HG03378 (cell line): ENCODE results near the gene PLSCR1.
"Not testable (repeated sequence)": the region's sequence is repeated elsewhere in the genome, so short reads cannot be mapped to it uniquely, and the experiment has no call there.

ENCODE experiments used
- ATAC-seq: cut with Tn5 transposase; IDR thresholded peaks from one replicate; pipeline ENCODE4 v1.9.1; 2021; ENCODE audit warnings: mild to moderate bottlenecking, moderate library complexity; ENCODE audit not compliant: unreplicated experiment

Gene PLSCR1

GRCh38 chr3:146519810-146520209, 24.6 kb downstream of the PLSCR1 start:
- ATAC-seq = no peak

- no peak for ATAC-seq
Observed at GRCh38 chr3:146517684-146518435, 26.5 kb downstream of the PLSCR1 start.

GRCh38 chr3:146513386-146514051, 30.9 kb downstream of the PLSCR1 start:
- ATAC-seq = no peak

GRCh38 chr3:146511402-146512134, 32.8 kb downstream of the PLSCR1 start:
- no peak for ATAC-seq

- ATAC-seq = no peak
Observed at GRCh38 chr3:146507331-146508120, 36.9 kb downstream of the PLSCR1 start.

- no peak for ATAC-seq
Observed at GRCh38 chr3:146505516-146505915, 38.9 kb downstream of the PLSCR1 start.

GRCh38 chr3:146504498-146505197, 39.8 kb downstream of the PLSCR1 start:
- ATAC-seq = no peak

GRCh38 chr3:146503461-146504202, 40.8 kb downstream of the PLSCR1 start:
- ATAC-seq = peak; percentile 98

- ATAC-seq = no peak
Observed at GRCh38 chr3:146502887-146503460, 41.4 kb downstream of the PLSCR1 start.

- ATAC-seq = peak; percentile 35
Observed at GRCh38 chr3:146501752-146502151, 42.7 kb downstream of the PLSCR1 start.

- ATAC-seq = no peak
Observed at GRCh38 chr3:146499701-146500100, 44.7 kb downstream of the PLSCR1 start.

GRCh38 chr3:146498002-146498736, 46.2 kb downstream of the PLSCR1 start:
- no peak for ATAC-seq

GRCh38 chr3:146497145-146497843, 47.1 kb downstream of the PLSCR1 start:
- ATAC-seq = not testable (repeated sequence)

GRCh38 chr3:146496726-146497125, 47.7 kb downstream of the PLSCR1 start:
- no peak for ATAC-seq

GRCh38 chr3:146496251-146496650, 48.2 kb downstream of the PLSCR1 start:
- ATAC-seq = no peak

GRCh38 chr3:146493761-146494160, 50.6 kb downstream of the PLSCR1 start:
- no peak for ATAC-seq

- no peak for ATAC-seq
Observed at GRCh38 chr3:146493221-146493620, 51.2 kb downstream of the PLSCR1 start.

- ATAC-seq = no peak
Observed at GRCh38 chr3:146491303-146491702, 53.1 kb downstream of the PLSCR1 start.
